Activated CD8-positive, alpha-beta memory T cell treated with anti-CD3 and anti-CD28 coated beads, Interleukin-2, amount 50 U/mL, for 48 hours (primary cell): ENCODE measurements around the gene CUL9.

ENCODE experiments used
- DNase-seq: peaks from one replicate; pipeline ENCODE4 v3.0.0-alpha.2; 2020

The CUL9 gene

DNA sequence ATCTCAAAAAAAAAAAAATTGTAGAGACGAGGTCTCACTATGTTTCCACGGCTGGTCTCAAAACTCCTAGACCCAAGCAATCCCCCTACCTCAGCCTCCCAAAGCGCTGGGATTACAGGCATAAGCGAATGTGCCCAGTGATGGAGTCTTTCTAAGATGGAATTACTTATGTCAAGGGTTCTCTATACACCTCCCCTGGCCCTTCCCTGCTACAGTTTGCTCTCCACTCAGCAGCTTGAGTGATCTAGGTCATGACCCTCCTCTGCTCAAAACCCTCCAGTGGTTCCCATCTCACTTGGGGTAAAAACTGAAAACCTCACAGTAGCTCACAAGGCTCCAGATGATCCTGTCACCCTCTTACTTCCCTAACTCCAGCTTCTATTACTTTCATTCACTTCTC lies 49.1 kb downstream of the CUL9 start:
- DNase-seq, result peak; percentile 46

DNA sequence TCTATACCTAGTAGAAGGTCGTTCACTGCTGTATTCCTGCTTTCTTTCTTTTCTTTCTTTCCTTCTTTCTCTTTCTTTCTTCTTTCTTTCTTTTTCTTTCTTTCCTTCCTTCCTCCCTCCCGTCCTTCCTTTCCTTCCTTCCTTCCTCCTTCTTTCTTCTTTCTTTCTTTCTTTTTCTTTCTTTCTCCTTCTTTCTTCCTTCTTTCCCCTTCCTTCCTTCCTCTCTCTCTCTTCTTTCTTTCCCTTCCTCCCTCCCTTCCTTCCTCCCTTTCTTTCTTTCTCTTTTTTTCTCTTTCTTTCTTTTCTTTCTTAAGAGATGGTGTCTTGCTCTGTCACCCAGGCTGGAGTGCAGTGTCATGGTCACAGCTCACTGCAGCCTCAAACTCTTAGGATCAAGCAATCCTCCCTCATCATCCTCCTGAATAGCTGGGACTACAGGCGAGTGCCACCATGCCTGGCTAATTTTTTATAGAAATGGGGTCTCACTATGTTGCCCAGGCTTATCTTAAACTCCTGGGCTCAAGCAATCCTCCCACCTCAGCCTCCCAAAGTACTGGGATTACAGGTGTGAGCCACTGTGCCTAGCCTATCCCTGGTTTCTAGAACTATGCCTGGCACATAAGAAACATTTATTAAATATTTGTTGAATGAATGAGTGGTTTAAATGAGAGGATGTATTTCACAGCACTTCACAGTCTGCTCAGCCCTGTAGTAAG lies 49.9 kb downstream of the CUL9 start:
- DNase-seq, result no peak

DNA sequence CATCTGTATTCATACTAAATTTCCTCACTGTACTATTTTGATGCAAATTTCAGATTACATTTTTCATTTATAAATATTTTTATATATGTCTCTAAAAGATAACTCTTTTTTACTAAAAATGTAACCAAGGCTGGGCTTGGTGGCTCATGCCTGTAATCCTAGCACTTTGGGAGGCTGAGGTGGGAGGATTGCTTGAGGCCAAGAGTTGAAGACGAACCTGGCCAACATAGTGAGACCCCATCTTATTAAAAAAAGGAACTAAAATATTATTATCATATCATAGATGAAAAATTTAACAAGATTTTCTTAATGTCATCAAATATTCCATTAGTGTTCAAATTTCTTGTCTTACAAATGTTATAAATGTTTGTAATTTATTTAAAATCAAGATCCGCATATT lies 53.8 kb downstream of the CUL9 start:
- no peak for DNase-seq

- no peak for DNase-seq
These were observed 57.1 kb downstream of the CUL9 start for GRCh38 chr6:43239054-43239453.

GRCh38 chr6:43240950-43241349 lies 59.0 kb downstream of the CUL9 start:
- DNase-seq, result no peak

DNA sequence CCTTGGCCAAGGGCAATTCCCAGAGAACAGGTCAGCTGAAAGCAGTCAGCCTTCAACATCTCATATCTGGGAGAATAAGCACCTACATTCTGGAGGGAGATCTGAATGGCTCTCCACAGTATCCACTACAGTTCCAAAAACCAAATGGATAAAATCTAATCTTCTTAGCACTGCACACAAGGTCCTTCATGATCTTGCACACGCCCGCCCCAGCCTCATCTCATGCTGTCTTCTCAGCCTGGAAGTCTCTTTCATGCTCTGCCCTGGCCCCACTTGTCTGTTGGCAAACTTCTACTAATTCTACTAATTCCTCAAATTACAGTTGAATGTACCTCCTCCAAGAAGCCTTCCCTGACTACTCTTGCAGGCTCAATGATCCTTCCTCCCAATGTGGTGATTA lies 59.5 kb downstream of the CUL9 start:
- DNase-seq, result no peak

DNA sequence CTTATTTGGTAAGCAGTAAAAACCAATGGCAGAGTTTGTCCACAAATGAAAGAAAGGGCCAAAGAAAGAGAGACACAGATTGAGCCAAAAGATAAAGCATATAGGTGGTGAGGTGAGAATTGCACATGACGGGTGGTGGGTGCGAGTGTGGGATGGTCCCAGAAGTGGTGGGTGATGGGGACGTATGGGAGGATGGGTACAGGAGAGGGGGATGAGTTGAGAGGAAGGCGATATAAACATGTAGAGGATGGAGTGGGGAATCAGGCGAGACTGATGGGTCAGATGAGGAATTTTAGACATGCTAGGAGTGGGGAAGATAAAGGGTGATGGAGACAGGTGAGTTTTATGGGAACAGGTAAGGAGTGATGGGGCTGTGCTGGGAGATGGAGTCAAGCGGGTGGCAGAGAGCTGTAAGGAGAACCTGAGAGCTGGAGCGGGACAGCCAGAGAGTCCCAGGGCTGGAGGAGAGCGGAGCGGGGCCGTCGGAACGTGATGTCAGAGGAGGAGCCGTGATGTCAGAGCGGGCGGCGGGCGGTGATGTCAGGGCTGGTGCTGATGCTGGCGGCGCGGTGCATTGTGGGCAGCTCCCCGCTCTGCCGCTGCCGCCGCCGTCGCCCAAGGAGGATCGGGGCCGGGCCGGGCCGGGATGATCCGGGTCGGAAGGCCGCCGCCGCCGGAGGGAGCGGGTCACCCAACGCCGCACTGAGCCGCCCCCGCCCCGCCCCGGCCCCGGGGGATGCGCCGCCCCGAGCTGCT lies 61.1 kb downstream of the CUL9 start, which contains the start of gene TTBK1:
Gene TTBK1 (plus strand): TSS at position 574 of the 756 bp plus-strand sequence. CDS start 3,180 bp downstream, outside the sequence.
- peak; percentile 72 for DNase-seq

DNA sequence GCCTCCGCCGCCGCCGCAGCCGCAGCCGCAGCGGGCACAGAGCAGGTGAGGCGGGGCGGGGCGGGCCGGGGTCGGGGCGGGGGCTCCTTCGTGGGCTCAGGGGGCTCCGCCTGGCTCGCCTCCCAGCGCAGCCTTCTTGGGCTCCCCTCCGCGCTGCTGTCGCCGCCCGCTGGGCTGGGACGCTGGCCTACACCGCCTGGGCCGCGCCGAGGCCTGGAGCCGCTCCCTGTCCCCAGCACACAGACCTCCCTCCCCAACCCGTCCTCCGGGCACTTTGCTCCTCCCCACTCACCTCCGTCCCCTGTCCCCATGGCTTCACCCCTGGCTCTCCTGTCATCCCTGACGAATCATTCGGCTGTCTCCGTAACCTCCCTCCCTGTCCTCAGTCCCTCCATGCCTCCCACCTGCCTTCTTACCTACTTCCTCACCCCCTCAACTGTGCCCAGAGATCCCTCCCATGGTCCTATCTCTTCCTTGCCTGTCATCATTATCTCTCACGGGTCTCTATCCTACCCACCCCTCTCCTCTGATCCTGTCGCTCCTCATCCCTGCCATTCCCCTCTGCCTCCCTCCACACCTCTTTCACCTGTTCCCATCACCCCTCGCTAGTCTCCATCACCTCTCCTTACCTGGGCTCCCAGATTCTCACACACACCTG lies 61.8 kb downstream of the CUL9 start:
- DNase-seq, result no peak

DNA sequence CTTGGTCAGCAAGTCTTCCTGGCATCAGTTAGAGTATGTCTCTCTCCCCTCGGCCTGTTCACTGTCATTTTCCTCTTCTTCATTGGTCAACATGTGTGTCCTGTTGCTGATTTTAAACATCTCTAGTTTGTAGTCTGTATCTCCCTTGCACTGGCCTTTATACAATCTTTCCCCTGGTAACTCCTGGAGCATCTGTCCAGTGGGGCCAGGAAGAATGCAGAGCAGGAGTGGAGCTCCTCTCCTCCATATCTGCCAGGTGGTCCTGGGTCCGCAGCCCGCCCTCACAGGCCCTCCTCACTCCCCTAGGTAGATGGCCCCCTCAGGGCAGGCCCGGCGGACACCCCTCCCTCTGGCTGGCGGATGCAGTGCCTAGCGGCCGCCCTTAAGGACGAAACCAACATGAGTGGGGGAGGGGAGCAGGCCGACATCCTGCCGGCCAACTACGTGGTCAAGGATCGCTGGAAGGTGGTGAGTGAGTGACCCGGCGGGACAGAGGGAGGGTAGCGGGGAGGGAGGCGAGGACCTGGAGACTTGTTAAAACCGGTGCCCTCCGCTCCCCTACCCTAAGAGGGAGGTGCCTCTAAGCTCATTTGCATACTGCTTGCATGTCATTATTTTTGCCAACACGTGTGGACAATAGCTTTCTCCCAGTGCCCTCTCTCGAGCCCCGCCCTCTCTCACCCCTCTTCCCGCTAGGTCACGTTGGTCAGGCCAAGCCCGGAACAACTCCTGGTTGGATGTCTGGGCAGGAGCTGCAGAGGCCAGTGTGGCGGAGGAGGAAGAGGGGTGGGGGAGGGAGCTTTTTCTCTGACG lies 64.5 kb downstream of the CUL9 start:
- DNase-seq, result peak; percentile 69

- DNase-seq, result peak; percentile 89
These were observed 65.4 kb downstream of the CUL9 start for GRCh38 chr6:43247114-43247999.

GRCh38 chr6:43248101-43248500 lies 66.1 kb downstream of the CUL9 start:
- DNase-seq, result no peak

DNA sequence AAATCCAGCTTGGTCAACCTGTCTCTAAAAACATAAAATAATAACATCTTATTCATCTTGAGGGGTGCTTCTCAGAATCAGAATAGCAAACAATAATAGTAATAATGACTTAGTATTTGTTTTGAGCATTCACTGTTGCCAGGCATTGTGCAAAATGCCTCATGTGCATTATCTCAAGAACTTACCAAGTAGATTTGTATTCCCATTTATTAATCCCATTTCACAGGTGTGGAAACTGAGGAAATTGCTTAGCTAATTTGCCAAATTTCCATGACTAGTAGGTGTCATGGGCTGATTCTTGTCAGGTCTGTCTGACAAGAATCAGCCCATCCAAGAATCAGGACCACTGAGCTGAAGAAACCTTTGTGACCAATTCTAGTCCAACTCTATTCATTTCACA lies 66.8 kb downstream of the CUL9 start:
- DNase-seq, result no peak

DNA sequence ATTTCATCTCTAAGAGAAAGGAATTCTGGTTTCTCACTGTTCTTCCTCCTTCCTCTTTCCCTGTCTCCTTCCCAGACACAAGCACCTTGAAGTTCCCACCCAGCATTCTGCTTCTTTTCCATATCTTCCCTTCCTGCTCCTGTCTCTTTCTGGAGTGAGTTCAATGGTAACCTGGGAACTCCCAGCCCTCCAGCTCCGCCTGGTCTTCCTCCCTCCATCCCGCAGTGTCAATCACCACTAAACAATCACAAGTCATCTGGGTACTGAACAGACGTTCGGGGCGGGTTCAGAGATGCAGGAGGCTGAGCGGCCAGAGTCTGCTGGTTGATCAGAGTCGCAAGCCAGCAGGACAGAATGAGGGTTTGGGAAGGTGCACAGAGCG lies 69.0 kb downstream of the CUL9 start:
- no peak for DNase-seq

GRCh38 chr6:43253401-43253800 lies 71.4 kb downstream of the CUL9 start:
- no peak for DNase-seq

- no peak for DNase-seq
These were observed 72.3 kb downstream of the CUL9 start for GRCh38 chr6:43254138-43254817.

GRCh38 chr6:43254846-43255245 lies 72.8 kb downstream of the CUL9 start:
- no peak for DNase-seq

DNA sequence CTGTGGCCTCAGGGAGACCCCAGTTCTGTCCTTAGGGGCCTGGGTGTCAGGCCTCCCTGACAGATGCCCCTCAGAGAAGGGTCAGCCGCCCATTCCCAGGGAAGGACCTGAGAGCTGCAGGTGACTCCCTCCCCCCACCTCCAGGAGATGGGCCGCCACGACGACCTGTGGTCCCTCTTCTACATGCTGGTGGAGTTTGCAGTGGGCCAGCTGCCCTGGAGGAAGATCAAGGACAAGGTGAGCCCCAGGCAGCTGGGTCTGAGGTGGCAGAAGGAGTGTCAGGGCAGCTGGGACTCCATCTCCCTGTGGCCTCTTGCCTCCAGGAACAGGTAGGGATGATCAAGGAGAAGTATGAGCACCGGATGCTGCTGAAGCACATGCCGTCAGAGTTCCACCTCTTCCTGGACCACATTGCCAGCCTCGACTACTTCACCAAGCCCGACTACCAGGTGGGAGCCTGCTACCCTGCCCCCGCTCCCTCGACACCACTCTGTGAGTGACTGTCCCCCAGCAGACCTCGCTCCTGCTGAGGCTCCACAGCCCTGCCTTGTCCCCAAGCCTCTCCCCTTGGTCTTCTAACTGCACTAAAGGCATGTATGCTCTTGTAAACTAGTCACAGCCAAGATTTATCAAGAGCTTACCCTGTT lies 73.5 kb downstream of the CUL9 start:
- DNase-seq, result no peak

GRCh38 chr6:43256670-43257366 lies 74.8 kb downstream of the CUL9 start:
- DNase-seq, result no peak

DNA sequence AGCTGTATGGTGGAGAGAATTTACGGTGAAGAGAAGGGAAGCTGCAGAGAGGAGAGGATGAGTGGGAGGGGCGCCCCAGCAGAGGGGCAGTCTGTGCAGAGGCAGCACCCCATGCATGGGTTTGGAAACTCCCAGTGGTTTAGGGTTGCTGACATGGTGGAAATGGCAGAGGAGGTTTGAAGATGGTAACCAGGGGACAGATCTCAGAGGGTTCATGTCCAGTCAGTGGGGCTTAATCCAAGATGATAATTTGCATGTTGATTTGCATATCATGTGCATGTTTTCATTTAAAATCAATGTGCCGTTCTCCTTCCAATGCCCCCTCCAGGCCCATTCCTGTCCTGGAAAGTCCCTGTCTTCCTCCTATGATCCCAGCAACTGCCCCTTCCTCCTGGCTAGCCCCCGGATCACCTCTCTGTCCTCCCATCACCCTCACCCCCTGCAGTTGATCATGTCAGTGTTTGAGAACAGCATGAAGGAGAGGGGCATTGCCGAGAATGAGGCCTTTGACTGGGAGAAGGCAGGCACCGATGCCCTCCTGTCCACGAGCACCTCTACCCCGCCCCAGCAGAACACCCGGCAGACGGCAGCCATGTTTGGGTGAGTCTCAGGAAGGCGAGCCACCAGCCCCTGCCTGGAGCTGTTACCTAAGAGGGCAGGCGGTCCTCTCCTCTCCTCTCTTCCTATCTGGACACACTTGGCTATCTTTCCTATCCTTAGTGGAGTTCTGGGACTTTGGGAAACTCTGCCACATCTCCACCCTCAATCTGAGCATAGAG lies 75.6 kb downstream of the CUL9 start:
- DNase-seq, result no peak
